Heart left ventricle (tissue), 16 donors: Measurements from ENCODE around the gene SLC38A11. TPM values are rescaled to one million over a fixed set of nuclear protein-coding genes. Genes with fewer than 3 reads are reported as not detected.
"Not testable (repeated sequence)": the region's sequence is repeated elsewhere in the genome, so short reads cannot be mapped to it uniquely, and the experiment has no call there.

ENCODE experiments used
- ATAC-seq, 4 donors: fragments of 200-7000 bp; cut with Tn5 transposase; one replicate each; pipeline ENCODE4 v1.9.1; 2020 to 2022; ENCODE audit warnings: moderate library complexity in 4 of 4, mild to moderate bottlenecking in 3 of 4, moderate number of reproducible peaks in 1 of 4
- DNase-seq, 5 donors: peaks; one replicate each; pipeline ENCODE4 v3.0.0-alpha.2; 2020
- H3K27ac ChIP-seq, 12 donors: fragments of 200-600 bp; sonication (generic) in 4 of 12; one replicate each; pipeline versions ENCODE4 v1.5.0 to v1.8.0; 2016 to 2022; ENCODE audit warnings: mild to moderate bottlenecking in 2 of 12
- H3K27me3 ChIP-seq, 9 donors: fragments of 200-600 bp; sonication (generic) in 2 of 9; one replicate each; pipeline versions ENCODE4 v1.5.1 to v1.8.0; 2016 to 2022; ENCODE audit warnings: mild to moderate bottlenecking in 3 of 9
- H3K36me3 ChIP-seq, 9 donors: fragments of 200-600 bp; sonication (generic) in 2 of 9; one replicate each; pipeline versions ENCODE4 v1.5.0 to v1.8.0; 2018 to 2022; ENCODE audit warnings: mild to moderate bottlenecking in 2 of 9
- H3K4me1 ChIP-seq, 12 donors: fragments of 200-600 bp; sonication (generic) in 4 of 12; one replicate each; pipeline versions ENCODE4 v1.5.0 to v1.8.0; 2016 to 2022; ENCODE audit warnings: mild to moderate bottlenecking in 3 of 12
- H3K4me3 ChIP-seq, 12 donors: fragments of 200-600 bp; sonication (generic) in 4 of 12; one replicate each; pipeline versions ENCODE4 v1.5.0 to v1.8.0; 2017 to 2022; ENCODE audit warnings: mild to moderate bottlenecking in 9 of 12, moderate library complexity in 4 of 12
- H3K9me3 ChIP-seq, 12 donors: fragments of 200-600 bp; sonication (generic) in 4 of 12; one replicate each; pipeline versions ENCODE4 v1.5.0 to v1.8.0; 2016 to 2022; ENCODE audit warnings: mild to moderate bottlenecking in 1 of 12
- CTCF ChIP-seq, 12 donors: fragments of 200-600 bp; sonication (generic) in 4 of 12; IDR thresholded peaks; one replicate each; pipeline versions ENCODE4 v1.5.0 to v1.8.0; 2018 to 2022; ENCODE audit warnings: antibody characterized with exemption in 12 of 12, mild to moderate bottlenecking in 5 of 12
- POLR2A ChIP-seq, 2 donors: fragments of 450-650 bp; IDR thresholded peaks; one replicate each; pipeline ENCODE4 v1.6.1; 2017; ENCODE audit warnings: antibody characterized with exemption in 2 of 2, mild to moderate bottlenecking in 2 of 2, moderate library complexity in 2 of 2
- WGBS, 4 donors: extraction: QIAGEN DNeasy Blood & Tissue Kit in 2 of 4; methylation state at CpG; one replicate each; pipeline versions ENCODE4 v1.1.5 to v1.1.7; 2013 to 2018; 5-methylcytosine and 5-hydroxymethylcytosine counted together
- intact Hi-C, 10 donors: fragments of 100-400 bp; cut with DNase I; formaldehyde crosslinking; loops; one replicate each; pipeline versions ENCODE4 v1.11.1 to v1.14.2; 2022
- polyA plus RNA-seq, 2 donors: library from polyadenylated mRNA; stranded (reverse); fragments of 200-250 nt; gene quantifications; one replicate each; pipeline ENCODE4 v1.2.3, GENCODE V29; 2013
- total RNA-seq, 9 donors: library from RNA; depleted of rRNA in 2 of 9; stranded (reverse); fragments of >200 nt in 2 of 9; fragmentation: NEBNext Ultra II Directional in 3 of 9; extraction: Animal tissue kit (Norgen Biotek cat#: 25700) in 3 of 9; gene quantifications; one replicate each; pipeline versions ENCODE4 v1.1.0 to v1.2.4, GENCODE V29; 2016 to 2023
- donor health status: ischemic (EF 13 %, LVEDD 7.1; RV severe dilation, severe dysfunction).
- donor health status: healthy with polysubstance abuse.
- donor health status: DM: no; HTN: yes; CAD: no.
- donor health status: DM: no; HTN: no; CAD: no.
- donor health status: ischemic (EF 25% LVEDD 6.9; RV normal size, moderate dysfunction).
- donor health status: ischemic (EF 25% LVEDD 5.7; RV mildly dilated, moderate dysfunction).
- donor health status: healthy.
- donor health status: DM: yes; HTN: yes; CAD: no.
- donor health status: ischemic (EF 35%, LVEDD 5.7; RV mildly dilated, moderate dysfunction).
- donor health status: nonischemic (EF 11% LVEDD 7.7; RV severe dilation, severe dysfunction).
- donor health status: DM: yes; HTN: yes; CAD: no.
- donor health status: PGD.
- donor health status: ischemic (EF 29% LVEDD 5.4; RV normal size, mild dysfunction).
- donor health status: nonischemic (EF 23%, LVEDD 6.1; RV moderate dilation, normal function).

The SLC38A11 gene
- total and polyA plus RNA-seq, 11 donors = 0.25 to 1.9 (median 0.55) TPM

GRCh38 chr2:164993287-164994016, 38.1 kb upstream of the SLC38A11 start:
- Histone ChIP-seq H3K27ac (no peak overlapping the region), H3K4me3 (no peak overlapping the region), H3K9me3 (no peaks in the 10 kb centered on the region), H3K27me3 (no peaks in the 10 kb centered on the region), H3K36me3 (no peaks in the 10 kb centered on the region), H3K4me1 (peaks cover 0 to 18% (median 7%) of the 10 kb centered on the region in 12 donors)
- DNase-seq = no peak
- ATAC-seq = peak in 1 of 4 donors; percentile 13
- intact Hi-C loops = loop anchor here in 5 of 10 donors (5.0 to 10.0 kb wide), 4 partner anchors 209 to 1131 kb away; partner anchors contain the start of genes SCN3A (in 2 of the 5) and SCN1A (in 1 of the 5)
- no peak for TF ChIP-seq POLR2A (IDR thresholded peaks at IDR 0.05)
- no peak for TF ChIP-seq CTCF (IDR thresholded peaks at IDR 0.05)
- WGBS, 4 donors = 71 to 83% (median 79%) methylated on average over 19 of the region's 19 CpGs

DNA sequence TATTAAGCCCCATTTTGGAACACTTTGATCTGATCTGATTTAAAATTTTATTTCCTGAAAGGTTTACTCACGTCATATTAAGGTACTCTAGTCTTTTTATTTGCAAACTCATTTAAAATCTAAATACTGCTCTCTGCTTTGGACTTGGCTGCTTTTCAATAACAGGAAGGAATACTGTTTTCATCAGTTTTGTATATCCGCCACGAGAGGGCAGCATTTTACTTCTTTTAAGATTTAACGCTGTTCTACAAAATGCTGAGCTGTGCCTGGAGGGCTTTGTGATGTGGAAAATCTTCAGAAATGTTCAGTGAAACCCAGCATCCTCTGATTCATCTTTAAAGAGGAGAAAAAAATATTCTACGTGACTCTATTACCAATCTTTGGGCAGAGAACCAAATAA, 37.5 kb upstream of the SLC38A11 start:
- TF ChIP-seq POLR2A (IDR thresholded peaks at IDR 0.05) = no peak
- TF ChIP-seq CTCF (IDR thresholded peaks at IDR 0.05) = peak; percentile 40 to 77 (median 60)
- no peaks in the 10 kb centered on the region for H3K36me3 ChIP-seq
- ATAC-seq = peak in 3 of 4 donors; percentile 54 to 74 (median 66)
- no peak overlapping the region for H3K27ac ChIP-seq
- peak in 2 of 5 donors; percentile 55 to 60 for DNase-seq
- H3K4me1 ChIP-seq = peaks cover 0 to 18% (median 7%) of the 10 kb centered on the region in 12 donors
- H3K4me3 ChIP-seq = no peak overlapping the region
- intact Hi-C loops = loop anchor here in 5 of 10 donors (5.0 to 10.0 kb wide), 4 partner anchors 209 to 1132 kb away; partner anchors contain the start of genes SCN3A (in 2 of the 5) and SCN1A (in 1 of the 5)
- H3K27me3 ChIP-seq = no peaks in the 10 kb centered on the region
- no peaks in the 10 kb centered on the region for H3K9me3 ChIP-seq
- 0 to 2% (median 1%) methylated on average over 5 of the region's 5 CpGs for WGBS, 4 donors

DNA sequence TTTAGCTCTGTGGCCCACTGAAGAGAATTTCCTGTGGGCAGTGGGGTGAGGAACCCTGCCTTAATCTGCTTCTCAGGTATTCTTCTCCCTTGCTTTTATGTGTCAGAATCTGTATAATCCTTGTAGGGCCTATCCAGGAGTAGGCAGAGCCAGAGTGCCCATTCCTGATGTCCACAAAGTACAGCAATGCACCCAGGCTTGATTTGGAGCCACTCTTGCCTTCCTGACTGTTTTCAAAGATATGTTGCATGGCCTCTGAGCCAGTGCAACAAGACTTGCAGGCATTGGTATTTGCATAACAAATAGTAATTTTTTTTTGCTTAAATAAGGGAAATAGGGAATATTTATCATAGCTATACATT, 36.7 kb upstream of the SLC38A11 start:
- peak in 3 of 4 donors; percentile 13 to 24 (median 20) for ATAC-seq
- intact Hi-C loops = loop anchor here in 5 of 10 donors (5.0 to 10.0 kb wide), 4 partner anchors 210 to 1133 kb away; partner anchors contain the start of genes SCN3A (in 2 of the 5) and SCN1A (in 1 of the 5)
- H3K4me3 ChIP-seq, H3K36me3 ChIP-seq, DNase-seq, H3K9me3 ChIP-seq, H3K27me3 ChIP-seq: not testable (repeated sequence)
- H3K27ac ChIP-seq = peak overlapping the region in 4 of 12 donors; percentile 19 to 38 (median 24)
- peaks cover 0 to 18% (median 7%) of the 10 kb centered on the region in 12 donors for H3K4me1 ChIP-seq

GRCh38 chr2:164991361-164992092, 36.2 kb upstream of the SLC38A11 start:
- not testable (repeated sequence) for DNase-seq, H3K9me3 ChIP-seq, H3K27me3 ChIP-seq, H3K36me3 ChIP-seq, H3K4me3 ChIP-seq
- Histone ChIP-seq H3K4me1 (peaks cover 0 to 18% (median 7%) of the 10 kb centered on the region in 12 donors), H3K27ac (peak overlapping the region in 4 of 12 donors; percentile 19 to 38 (median 24))
- ATAC-seq = peak in 3 of 4 donors; percentile 38 to 61 (median 42)
- intact Hi-C loops = loop anchor here in 5 of 10 donors (5.0 to 10.0 kb wide), 4 partner anchors 211 to 1133 kb away; partner anchors contain the start of genes SCN3A (in 2 of the 5) and SCN1A (in 1 of the 5)

DNA sequence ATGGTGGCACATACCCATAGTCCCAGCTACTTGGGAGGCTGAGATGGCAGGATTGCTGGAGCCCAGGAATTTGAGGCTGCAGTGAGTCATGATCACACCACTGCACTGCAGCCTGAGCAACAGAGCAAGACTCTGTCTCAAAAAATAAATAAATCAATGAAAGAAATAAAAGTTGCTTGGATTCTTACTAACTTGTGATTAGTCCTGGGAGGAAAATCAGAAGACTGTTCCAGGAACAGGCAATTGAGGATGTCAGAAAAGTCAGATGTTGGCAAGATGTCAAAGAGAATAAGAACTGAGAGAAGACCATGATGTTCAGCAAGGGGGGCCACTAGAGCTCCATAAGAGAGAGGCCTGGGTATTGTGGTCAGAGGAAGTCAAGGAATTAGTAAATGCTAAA, 35.6 kb upstream of the SLC38A11 start:
- peaks cover 0 to 18% (median 7%) of the 10 kb centered on the region in 12 donors for H3K4me1 ChIP-seq
- not testable (repeated sequence) for DNase-seq, H3K27me3 ChIP-seq, H3K36me3 ChIP-seq, H3K27ac ChIP-seq, H3K4me3 ChIP-seq, H3K9me3 ChIP-seq, ATAC-seq
- intact Hi-C loops = loop anchor here in 5 of 10 donors (5.0 to 10.0 kb wide), 4 partner anchors 211 to 1134 kb away; partner anchors contain the start of genes SCN3A (in 2 of the 5) and SCN1A (in 1 of the 5)

- H3K27ac ChIP-seq, DNase-seq, H3K4me3 ChIP-seq, H3K9me3 ChIP-seq, ATAC-seq, intact Hi-C loops, H3K27me3 ChIP-seq, H3K36me3 ChIP-seq: not testable (repeated sequence)
- WGBS, 4 donors = 64 to 77% (median 70%) methylated on average over 3 of the region's 3 CpGs
- H3K4me1 ChIP-seq = peaks cover 0 to 18% (median 7%) of the 10 kb centered on the region in 12 donors
Measured at GRCh38 chr2:164988805-164989204, 33.5 kb upstream of the SLC38A11 start.

- intact Hi-C loops, H3K4me1 ChIP-seq, H3K9me3 ChIP-seq, H3K27ac ChIP-seq, H3K27me3 ChIP-seq, DNase-seq, H3K4me3 ChIP-seq, H3K36me3 ChIP-seq, ATAC-seq: not testable (repeated sequence)
- 64 to 80% (median 66%) methylated on average over 3 of the region's 3 CpGs for WGBS, 4 donors
Measured at GRCh38 chr2:164986027-164986426, 30.7 kb upstream of the SLC38A11 start.
